ENCODE results near the gene TXNL4A.

DNA sequence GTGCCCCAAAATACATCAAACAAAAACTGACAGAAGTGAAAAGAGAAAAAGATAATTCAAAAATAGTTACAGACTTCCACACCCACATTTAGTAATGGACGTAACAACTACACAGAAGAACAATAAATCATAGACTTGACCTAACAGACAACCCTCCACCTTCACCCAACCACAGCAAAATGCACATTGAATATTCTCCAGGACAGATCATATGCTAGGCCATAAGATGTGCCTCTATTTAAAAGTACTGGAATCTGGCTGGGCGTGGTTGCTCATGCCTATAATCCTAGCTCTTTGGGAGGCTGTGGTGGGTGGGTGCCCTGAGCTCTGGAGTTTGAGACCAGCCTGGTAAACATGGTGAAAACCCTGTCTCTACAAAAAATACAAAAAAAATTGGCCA, 56.9 kb downstream of the TXNL4A start:
- TF ChIP-seq, protein P1, sequence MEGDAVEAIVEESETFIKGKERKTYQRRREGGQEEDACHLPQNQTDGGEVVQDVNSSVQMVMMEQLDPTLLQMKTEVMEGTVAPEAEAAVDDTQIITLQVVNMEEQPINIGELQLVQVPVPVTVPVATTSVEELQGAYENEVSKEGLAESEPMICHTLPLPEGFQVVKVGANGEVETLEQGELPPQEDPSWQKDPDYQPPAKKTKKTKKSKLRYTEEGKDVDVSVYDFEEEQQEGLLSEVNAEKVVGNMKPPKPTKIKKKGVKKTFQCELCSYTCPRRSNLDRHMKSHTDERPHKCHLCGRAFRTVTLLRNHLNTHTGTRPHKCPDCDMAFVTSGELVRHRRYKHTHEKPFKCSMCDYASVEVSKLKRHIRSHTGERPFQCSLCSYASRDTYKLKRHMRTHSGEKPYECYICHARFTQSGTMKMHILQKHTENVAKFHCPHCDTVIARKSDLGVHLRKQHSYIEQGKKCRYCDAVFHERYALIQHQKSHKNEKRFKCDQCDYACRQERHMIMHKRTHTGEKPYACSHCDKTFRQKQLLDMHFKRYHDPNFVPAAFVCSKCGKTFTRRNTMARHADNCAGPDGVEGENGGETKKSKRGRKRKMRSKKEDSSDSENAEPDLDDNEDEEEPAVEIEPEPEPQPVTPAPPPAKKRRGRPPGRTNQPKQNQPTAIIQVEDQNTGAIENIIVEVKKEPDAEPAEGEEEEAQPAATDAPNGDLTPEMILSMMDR (IDR thresholded peaks at IDR 0.05) = no peak
- TF ChIP-seq POLR2A (IDR thresholded peaks at IDR 0.05) = no peak
